AG10803 (cell line): ENCODE measurements around the gene SCAMP1.

Source experiments
- DNase-seq: peaks from one replicate; pipeline ENCODE4 v3.0.0; 2010; ENCODE audit warnings: low read depth
- H3K4me3 ChIP-seq: 2 replicates; pipeline ENCODE4 v1.5.1; 2011; ENCODE audit warnings: mild to moderate bottlenecking, low read length, control low read depth
- TF ChIP-seq, protein P1 (sequence below): conservative IDR thresholded peaks from 2 replicates; pipeline ENCODE4 v1.5.1; 2011; ENCODE audit warnings: mild to moderate bottlenecking, low read length, control low read depth, inconsistent platforms

The SCAMP1 gene

DNA sequence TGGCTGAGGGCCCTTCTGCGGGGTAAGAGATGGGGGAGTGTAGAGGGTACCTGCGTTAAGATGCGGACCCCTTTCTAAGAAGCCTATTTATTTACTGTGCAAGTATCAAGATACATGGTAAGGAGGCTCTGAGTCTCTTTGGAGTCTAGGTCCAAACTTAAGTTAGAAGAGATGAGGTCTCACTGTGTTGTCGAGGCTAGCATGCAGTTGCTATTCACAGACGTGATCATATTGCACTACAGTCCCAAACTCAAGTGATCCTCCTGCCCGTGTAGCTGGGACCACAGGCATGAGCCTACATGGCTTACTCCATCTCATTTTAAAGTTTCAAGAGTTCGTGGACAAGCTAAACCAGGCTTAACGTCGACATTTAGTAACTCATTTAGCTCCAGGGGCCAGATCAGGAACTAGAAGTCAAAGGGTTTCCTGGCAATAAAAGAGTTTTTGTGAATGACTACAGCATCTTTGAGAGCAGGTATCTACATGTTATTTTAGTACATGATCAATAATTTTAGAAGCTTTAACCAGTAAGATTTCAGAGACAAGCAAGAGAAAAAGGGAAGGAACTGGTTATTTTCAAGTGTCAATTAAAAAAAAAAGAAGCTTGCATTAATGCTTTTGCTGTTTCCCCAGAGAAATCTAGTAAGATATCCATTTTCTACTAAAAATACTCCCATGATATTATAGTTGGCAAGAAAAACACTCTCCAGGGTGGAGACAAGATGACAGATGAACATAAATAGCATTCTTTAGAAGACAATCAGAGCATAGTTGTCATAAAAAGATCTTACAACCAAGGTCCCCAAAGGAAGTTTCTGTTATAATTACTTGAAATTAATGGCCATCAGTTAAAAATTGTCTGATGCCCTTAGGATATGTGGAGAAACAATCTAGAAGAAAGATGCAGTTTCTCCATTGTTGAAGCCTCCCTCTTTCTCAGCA lies 141.3 kb downstream of the SCAMP1 start:
- TF ChIP-seq, protein P1, sequence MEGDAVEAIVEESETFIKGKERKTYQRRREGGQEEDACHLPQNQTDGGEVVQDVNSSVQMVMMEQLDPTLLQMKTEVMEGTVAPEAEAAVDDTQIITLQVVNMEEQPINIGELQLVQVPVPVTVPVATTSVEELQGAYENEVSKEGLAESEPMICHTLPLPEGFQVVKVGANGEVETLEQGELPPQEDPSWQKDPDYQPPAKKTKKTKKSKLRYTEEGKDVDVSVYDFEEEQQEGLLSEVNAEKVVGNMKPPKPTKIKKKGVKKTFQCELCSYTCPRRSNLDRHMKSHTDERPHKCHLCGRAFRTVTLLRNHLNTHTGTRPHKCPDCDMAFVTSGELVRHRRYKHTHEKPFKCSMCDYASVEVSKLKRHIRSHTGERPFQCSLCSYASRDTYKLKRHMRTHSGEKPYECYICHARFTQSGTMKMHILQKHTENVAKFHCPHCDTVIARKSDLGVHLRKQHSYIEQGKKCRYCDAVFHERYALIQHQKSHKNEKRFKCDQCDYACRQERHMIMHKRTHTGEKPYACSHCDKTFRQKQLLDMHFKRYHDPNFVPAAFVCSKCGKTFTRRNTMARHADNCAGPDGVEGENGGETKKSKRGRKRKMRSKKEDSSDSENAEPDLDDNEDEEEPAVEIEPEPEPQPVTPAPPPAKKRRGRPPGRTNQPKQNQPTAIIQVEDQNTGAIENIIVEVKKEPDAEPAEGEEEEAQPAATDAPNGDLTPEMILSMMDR: no peak
- peak; percentile 69 for DNase-seq
- H3K4me3 ChIP-seq: no peak overlapping the region

DNA sequence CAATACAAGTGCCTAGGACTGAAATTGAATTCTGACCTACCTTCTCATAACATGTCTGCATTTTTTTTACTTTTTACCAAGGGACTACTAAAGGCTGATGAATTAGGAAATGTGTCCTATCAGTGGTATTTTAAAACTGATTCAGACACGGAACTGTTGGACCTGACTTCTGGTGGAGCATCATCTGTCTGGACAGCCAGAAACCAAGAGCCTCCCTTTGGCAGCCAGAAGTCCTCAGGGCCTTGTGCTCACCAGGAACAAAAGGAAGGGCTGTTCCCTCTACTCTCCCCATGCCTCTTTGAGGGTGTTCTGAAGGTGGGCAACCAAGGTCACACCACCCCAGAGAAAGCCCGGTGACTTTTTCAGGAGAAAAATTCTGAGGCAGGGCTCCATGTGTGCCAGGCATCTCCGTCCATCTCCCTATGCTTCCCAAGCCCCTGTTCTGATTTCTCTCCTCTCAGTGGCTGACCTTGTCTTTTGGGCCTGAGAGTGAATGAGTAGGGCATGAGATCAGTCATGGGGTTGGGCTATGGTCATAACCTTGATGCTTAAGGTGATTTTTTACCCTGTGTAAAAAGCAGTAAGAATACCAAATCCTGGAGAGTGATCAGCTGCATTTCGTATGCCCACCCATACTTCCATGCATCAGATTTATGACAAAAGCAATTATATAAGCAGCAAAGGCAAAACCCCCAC lies 143.7 kb downstream of the SCAMP1 start:
- no peak for DNase-seq
- TF ChIP-seq, protein P1: no peak
- H3K4me3 ChIP-seq: no peak overlapping the region

DNA sequence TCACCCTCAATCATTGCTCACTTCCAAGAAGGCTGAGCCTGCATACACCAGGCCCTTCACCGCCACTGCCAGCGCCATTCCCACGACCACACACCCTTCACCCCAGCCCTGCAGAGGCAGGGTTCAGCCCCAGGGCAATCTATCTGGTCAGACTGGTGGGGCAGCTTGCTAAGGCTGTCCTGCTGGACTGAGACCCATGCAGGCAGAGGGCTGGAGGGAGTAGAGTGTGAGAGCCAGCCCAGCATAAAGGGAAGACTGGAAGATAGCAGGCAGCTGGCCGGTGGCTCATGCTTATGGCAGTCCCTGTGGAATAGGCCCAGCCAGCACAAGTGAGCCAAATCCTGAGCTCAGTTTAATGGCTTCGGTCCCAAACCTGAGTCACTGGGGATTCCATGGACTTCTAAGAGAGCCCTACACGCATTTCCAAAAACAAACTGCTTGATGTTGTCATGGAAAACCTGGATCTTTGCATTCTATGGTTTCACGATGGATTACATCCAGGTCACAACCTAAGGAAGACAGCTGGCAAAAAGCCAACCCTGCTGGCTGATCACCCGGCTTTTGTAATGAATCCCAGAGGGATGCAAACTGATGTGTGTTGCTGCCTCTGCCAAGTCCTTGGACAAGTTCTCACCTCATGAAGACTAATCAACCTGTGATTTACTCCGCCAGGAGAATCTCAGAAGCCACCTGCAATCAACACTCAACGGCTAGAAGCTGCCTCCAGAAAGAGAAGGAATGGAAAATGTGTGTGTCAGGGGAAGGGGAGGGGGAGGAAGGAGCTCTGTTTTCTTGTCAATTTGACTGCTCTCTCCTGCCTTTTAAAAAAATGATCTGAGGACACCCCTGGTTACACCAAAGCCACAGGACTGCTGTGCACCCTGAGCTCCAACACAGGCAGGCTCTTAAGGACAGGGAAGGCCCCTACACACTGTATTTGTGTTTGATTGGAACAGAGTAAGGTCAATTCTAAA lies 144.6 kb downstream of the SCAMP1 start:
- H3K4me3 ChIP-seq: no peak overlapping the region
- peak; percentile 99 for DNase-seq
- TF ChIP-seq, protein P1: no peak

DNA sequence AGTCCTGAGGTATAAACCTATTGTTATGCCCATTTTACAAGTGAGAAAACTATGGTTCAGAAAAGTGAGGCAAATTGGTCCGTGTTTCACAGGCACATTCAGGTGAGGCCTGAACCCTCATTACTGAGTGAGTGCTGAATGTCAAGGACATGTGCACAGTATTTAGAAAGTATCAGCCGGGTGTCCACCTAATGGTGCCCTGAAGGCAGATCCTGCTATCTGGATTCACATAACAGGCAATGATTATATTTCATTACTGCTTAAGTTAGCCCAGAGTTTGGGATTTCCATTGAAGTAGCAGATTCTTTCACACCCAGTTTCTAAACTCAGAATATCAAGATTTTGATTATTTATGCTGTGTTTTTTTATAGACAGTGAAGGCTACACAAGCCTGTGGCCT lies 145.4 kb downstream of the SCAMP1 start:
- DNase-seq: no peak
- TF ChIP-seq, protein P1: no peak
- no peak overlapping the region for H3K4me3 ChIP-seq

DNA sequence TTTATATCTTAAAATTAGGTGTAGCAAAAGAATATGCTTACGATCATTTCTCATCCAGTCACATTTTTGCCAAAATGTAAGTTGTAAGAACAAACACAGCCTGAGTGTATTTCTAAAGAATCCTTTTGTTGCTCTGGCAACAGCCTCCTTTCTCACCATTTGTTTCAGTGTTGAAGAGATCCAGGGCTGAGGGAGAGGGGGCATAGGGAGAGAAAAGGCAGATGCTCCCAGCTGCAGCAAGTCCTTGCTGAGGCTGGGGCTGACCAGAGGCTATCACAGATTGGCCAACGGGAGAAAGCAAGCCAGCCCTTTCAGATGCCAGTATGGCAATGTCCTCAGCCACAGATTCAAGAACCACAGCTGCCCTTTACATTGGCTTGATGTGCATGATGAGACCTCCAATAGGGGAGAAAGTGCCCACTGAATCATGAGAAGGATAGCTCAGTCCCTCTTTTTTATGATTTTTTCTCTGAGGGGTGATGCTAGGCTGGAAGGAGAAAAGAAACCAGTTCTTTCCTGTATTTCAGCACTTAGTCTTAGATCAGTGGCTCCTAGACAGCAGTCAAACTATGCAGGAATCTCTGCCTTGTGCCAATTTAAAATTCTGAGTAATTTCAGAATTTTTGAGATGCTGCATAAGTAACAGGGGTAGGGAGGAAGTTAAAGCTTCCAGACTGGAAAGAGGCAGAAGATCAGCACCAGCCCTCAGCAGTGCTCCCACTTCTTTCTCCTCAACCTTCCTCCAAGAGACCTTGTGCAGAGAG lies 146.0 kb downstream of the SCAMP1 start:
- TF ChIP-seq, protein P1: no peak
- H3K4me3 ChIP-seq: no peak overlapping the region
- peak; percentile 74 for DNase-seq

DNA sequence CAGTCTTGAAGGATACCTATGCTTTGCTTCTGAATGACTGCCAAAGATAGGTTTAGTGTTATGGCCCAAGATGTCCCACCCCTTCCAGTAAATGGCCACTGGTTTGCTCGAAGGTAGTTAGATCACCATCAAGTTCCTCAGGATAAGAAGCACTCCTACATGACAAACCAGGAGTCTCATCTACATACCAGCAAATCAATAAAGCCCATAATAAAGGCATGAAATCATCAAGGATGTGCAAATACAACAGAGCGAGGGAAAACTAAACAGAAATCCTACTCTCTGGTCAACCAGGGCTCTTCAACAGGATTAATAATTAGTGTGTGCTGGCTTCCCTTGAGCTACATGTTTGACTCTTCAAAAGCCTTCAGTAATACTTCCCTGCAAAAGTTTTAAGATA lies 147.1 kb downstream of the SCAMP1 start:
- TF ChIP-seq, protein P1: no peak
- no peak overlapping the region for H3K4me3 ChIP-seq
- DNase-seq: no peak
